ENCODE measurements around the gene CPNE2. TPM values are rescaled to one million over a fixed set of nuclear protein-coding genes. Genes with fewer than 3 reads are reported as not detected.

Gene CPNE2
- total and polyA plus RNA-seq, 2 of the 8 experiments (the other 6 are each of a cell fraction or from before 2014, with no cell fraction given), result 10.6 to 39.5 TPM

DNA sequence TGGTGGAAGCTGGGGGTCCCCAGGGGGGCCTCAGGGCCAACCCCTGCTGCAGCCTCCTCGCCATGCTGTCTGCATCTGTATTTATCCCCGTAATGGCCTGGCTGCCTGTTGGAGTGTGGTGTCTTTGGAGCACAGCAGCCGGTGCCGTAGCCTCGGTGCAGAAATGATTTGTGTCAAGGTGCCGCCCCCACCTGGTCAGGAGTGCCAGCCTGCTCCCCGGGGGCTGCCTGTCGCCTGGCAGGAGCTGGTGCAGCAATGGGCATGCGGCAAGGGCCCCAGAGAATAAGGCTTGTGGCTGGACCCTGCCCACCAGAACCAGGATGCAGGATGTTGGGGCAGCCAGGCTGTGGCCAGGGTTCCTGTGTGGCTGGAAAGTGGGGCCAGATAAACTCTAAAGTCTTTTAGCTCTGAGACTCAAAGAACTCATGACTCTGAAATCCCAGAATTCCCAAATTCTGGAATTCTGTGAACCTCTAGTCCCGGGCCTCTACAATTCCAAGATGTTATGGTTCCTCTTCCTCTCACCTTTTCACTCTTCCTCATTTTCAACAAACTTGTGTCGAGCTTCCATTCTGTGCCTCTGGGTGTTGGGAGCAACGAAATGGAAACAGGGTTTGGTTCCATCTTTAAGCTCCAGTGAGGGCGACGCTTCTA, 5.9 kb downstream of the CPNE2 start:
- peaks cover 0 to 9% (median 6%) of the 10 kb centered on the region in 4 experiments; a peak in 5 of 7 replicates for H3K27me3 ChIP-seq (replicated peaks in 1 of 4; ENCODE audit: control insufficient read depth in 3 of 4, extremely low read depth in 1 of 4, insufficient read depth in 3 of 4, low read length in 3 of 4)
- H3K9me3 ChIP-seq (ENCODE audit: insufficient read depth in 2 of 2, low read depth in 1 of 2, low read length in 1 of 2), result no peaks in the 10 kb centered on the region
- no peak overlapping the region for H2AK5ac ChIP-seq (ENCODE audit: low read depth, low read length)
- no peak overlapping the region for H4K5ac ChIP-seq (ENCODE audit: insufficient read length, low read depth, low read length)
- H3K27ac ChIP-seq (ENCODE audit: low read depth, low read length), result no peak overlapping the region
- no peak overlapping the region for H2BK120ac ChIP-seq (replicated peaks; ENCODE audit: low read depth, low read length)
- ChIA-PET POLR2A (ENCODE audit: partially characterized antibody) (interaction anchor here (2.3 kb wide), 1 partner anchor 14 kb away, joined by 6 read pairs; no protein-coding TSS in a partner anchor), CTCF (ENCODE audit: partially characterized antibody) (interaction anchor here (0.6 to 13.6 kb wide), 17 partner anchors 12 to 478 kb away, joined by 3 to 100 read pairs (median 3); no protein-coding TSS in a partner anchor)
- H2BK20ac ChIP-seq (ENCODE audit: low read length), result no peak overlapping the region
- H3K14ac ChIP-seq (ENCODE audit: insufficient read length), result no peak overlapping the region
- 0 out of 2 replicates have a peak, but pooled peaks cover under 1% of the 10 kb centered on the region for H3K23me2 ChIP-seq (ENCODE audit: low read depth, low read length)
- H3K9ac ChIP-seq (replicated peaks in 1 of 4; ENCODE audit: extremely low read depth in 1 of 4, low read depth in 3 of 4, low read length in 3 of 4), result no peak overlapping the region
- peaks cover 3 to 6% (median 4%) of the 10 kb centered on the region in 4 experiments; a peak in 5 of 7 replicates for H3K4me1 ChIP-seq (replicated peaks in 1 of 4; ENCODE audit: control insufficient read depth in 3 of 4, insufficient read depth in 4 of 4, low read length in 3 of 4)
- H3K18ac ChIP-seq (ENCODE audit: extremely low read depth, low read length), result no peak overlapping the region
- TF ChIP-seq CTCF (IDR thresholded peaks at IDR 0.05; ENCODE audit: control extremely low read depth in 1 of 3, insufficient read depth in 1 of 3, low read depth in 1 of 3, low read length in 3 of 3) (peak in 2 of 3 experiments; percentile 12 to 43; a peak in 2 of 4 replicates), TEAD4 (IDR thresholded peaks at IDR 0.05; ENCODE audit: low read depth, low read length) (no peak), RFX5 (IDR thresholded peaks at IDR 0.05; ENCODE audit: borderline replicate concordance, low read depth, low read length) (no peak), RAD21 (IDR thresholded peaks at IDR 0.05 in 1 of 2, conservative IDR thresholded peaks at IDR 0.05 in 1 of 2; ENCODE audit: low read depth in 2 of 2, low read length in 2 of 2) (peak; percentile 39 to 52)
- WGBS, 2 experiments (ENCODE audit: extremely low coverage in 1 of 2, insufficient coverage in 1 of 2, insufficient read length in 1 of 2, insufficient replicate concordance in 2 of 2, low coverage in 1 of 2, low lambda C conversion rate in 2 of 2, missing lambda C conversion rate in 1 of 2), result 83% methylated on average over 14 of the region's 14 CpGs; no CpG with 5 or more reads in 1 of the 2 experiments
- no peak overlapping the region for H2BK12ac ChIP-seq (ENCODE audit: low read depth, low read length)
- H2BK5ac ChIP-seq (ENCODE audit: low read depth, low read length), result no peak overlapping the region
- H2AFZ ChIP-seq (ENCODE audit: low read length), result no peak overlapping the region
- no peak overlapping the region for H3K4me3 ChIP-seq (ENCODE audit: extremely low read depth in 1 of 4, insufficient read depth in 2 of 4, low read depth in 3 of 4, low read length in 4 of 4)
- H3K56ac ChIP-seq (replicated peaks; ENCODE audit: insufficient read length, low read depth, low read length), result no peak overlapping the region
- H3K79me2 ChIP-seq (ENCODE audit: control insufficient read depth in 1 of 2, insufficient read depth in 2 of 2, low read length in 2 of 2), result no peaks in the 10 kb centered on the region
- no peaks in the 10 kb centered on the region for H3K79me1 ChIP-seq (ENCODE audit: low read depth, low read length)
- H3K4me2 ChIP-seq (ENCODE audit: insufficient read depth in 1 of 2, low read depth in 2 of 2, low read length in 2 of 2), result no peak overlapping the region
- H4K8ac ChIP-seq (ENCODE audit: extremely low read depth, insufficient read depth, low read length), result no peak overlapping the region
- H3K23ac ChIP-seq (ENCODE audit: insufficient read length), result no peak overlapping the region
- H3K36me3 ChIP-seq (ENCODE audit: control insufficient read depth in 2 of 4, insufficient read depth in 4 of 4, low read length in 3 of 4), result no peaks in the 10 kb centered on the region
- no peak overlapping the region for H2BK15ac ChIP-seq (ENCODE audit: low read length)
- no peak for FAIRE-seq
- H3K4ac ChIP-seq (replicated peaks; ENCODE audit: insufficient read length, low read depth, low read length), result no peak overlapping the region
- DNase-seq (ENCODE audit: low read depth in 1 of 2, low spot score in 2 of 2), result no peak
- no peaks in the 10 kb centered on the region for H4K20me1 ChIP-seq (replicated peaks in 1 of 2; ENCODE audit: control insufficient read depth in 1 of 2, insufficient read depth in 2 of 2, low read length in 2 of 2)
- H4K91ac ChIP-seq (replicated peaks; ENCODE audit: insufficient read length, low read length), result no peak overlapping the region
